ENCODE data around the gene CIROP. TPM values are rescaled to one million over a fixed set of nuclear protein-coding genes. Genes with fewer than 3 reads are reported as not detected.

CIROP gene
- total RNA-seq, 1 experiment from 2014 or later, result not detected

DNA sequence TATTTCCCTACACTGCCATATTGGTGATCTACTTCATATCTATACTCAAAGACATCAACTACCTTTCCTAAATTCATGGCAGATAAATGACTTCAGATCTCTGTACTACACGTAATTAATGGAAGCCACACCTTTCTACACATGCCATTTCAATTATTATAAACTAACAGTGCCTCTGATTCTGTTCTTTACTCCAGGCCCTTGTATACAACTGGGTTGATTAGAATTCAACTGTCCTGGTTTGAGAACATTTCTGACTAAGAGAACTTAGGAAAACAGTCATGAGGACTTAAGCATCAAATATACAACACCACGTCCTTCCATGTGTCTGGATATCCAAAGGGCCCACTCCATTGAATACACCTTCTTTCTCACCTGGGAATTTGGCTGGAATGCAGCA lies 11.7 kb downstream of the CIROP start:
- H3K18ac ChIP-seq (ENCODE audit: insufficient read length, low read depth, low read length), result no peak overlapping the region
- H2AK5ac ChIP-seq (ENCODE audit: insufficient read length, low read length), result no peak overlapping the region
- DNase-seq, result no peak
- H3K36me3 Mint-ChIP-seq (ENCODE audit: insufficient read depth in 1 of 3, low read depth in 3 of 3), result peaks cover 36 to 62% (median 56%) of the 10 kb centered on the region in 3 experiments
- H3K27ac ChIP-seq (ENCODE audit: insufficient read length, low read depth, low read length), result no peak overlapping the region
- no peak overlapping the region for H2BK15ac ChIP-seq (ENCODE audit: low read depth, low read length)
- no peaks in the 10 kb centered on the region for H3K27me3 ChIP-seq (ENCODE audit: insufficient read depth, low read length)
- no peak overlapping the region for H2BK12ac ChIP-seq (ENCODE audit: insufficient read length, low read depth, low read length)
- no peaks in the 10 kb centered on the region for H3K9me3 ChIP-seq (ENCODE audit: control insufficient read depth, low read depth, low read length)
- no peak overlapping the region for H2BK20ac ChIP-seq (ENCODE audit: low read depth, low read length, poor library complexity, severe bottlenecking)
- TF ChIP-seq, protein P1, sequence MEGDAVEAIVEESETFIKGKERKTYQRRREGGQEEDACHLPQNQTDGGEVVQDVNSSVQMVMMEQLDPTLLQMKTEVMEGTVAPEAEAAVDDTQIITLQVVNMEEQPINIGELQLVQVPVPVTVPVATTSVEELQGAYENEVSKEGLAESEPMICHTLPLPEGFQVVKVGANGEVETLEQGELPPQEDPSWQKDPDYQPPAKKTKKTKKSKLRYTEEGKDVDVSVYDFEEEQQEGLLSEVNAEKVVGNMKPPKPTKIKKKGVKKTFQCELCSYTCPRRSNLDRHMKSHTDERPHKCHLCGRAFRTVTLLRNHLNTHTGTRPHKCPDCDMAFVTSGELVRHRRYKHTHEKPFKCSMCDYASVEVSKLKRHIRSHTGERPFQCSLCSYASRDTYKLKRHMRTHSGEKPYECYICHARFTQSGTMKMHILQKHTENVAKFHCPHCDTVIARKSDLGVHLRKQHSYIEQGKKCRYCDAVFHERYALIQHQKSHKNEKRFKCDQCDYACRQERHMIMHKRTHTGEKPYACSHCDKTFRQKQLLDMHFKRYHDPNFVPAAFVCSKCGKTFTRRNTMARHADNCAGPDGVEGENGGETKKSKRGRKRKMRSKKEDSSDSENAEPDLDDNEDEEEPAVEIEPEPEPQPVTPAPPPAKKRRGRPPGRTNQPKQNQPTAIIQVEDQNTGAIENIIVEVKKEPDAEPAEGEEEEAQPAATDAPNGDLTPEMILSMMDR (conservative IDR thresholded peaks at IDR 0.05), result no peak
- H2AFZ ChIP-seq (ENCODE audit: low read length), result no peak overlapping the region
- peaks cover 6% of the 10 kb centered on the region for H3K23me2 ChIP-seq (ENCODE audit: insufficient read length, low read depth, low read length, poor library complexity, severe bottlenecking)
- H4K20me1 ChIP-seq (ENCODE audit: control insufficient read depth, insufficient read depth, insufficient read length), result no peaks in the 10 kb centered on the region
- no peak overlapping the region for H4K91ac ChIP-seq (ENCODE audit: insufficient read length, low read depth, low read length)
- peaks cover 14 to 25% of the 10 kb centered on the region in 2 experiments for H3K4me1 Mint-ChIP-seq
- no peak overlapping the region for H4K5ac ChIP-seq (ENCODE audit: insufficient read length, low read depth, low read length)
- peaks cover 19% of the 10 kb centered on the region for H3K79me2 ChIP-seq (ENCODE audit: insufficient read depth, low read length)
- H3K14ac ChIP-seq (ENCODE audit: insufficient read depth, low read length), result no peak overlapping the region
- no peak overlapping the region for H3T11ph ChIP-seq (ENCODE audit: low read length)
- H3K56ac ChIP-seq (ENCODE audit: insufficient read length, low read depth, low read length), result no peak overlapping the region
- H3K4ac ChIP-seq (ENCODE audit: low read depth, low read length), result no peak overlapping the region
- no peak overlapping the region for H3K9ac ChIP-seq (ENCODE audit: extremely low read depth, insufficient read length, low read length)
- H3K79me1 ChIP-seq (ENCODE audit: insufficient read depth, low read depth, low read length, poor library complexity, severe bottlenecking), result peaks cover 5% of the 10 kb centered on the region
- WGBS (ENCODE audit: extremely low coverage, insufficient read length, low lambda C conversion rate), result no CpG with 5 or more reads among the region's 2 CpGs
- H2BK120ac ChIP-seq (ENCODE audit: low read depth, low read length, poor library complexity, severe bottlenecking), result no peak overlapping the region
- H3K4me3 Mint-ChIP-seq, result peak overlapping the region in 1 of 2 experiments; percentile 34; a peak in 2 of 5 replicates
- H3K27me3 Mint-ChIP-seq (ENCODE audit: low read depth), result no peaks in the 10 kb centered on the region
- H3K23ac ChIP-seq (ENCODE audit: insufficient read length, low read depth, low read length), result no peak overlapping the region
- H3K27ac Mint-ChIP-seq, result no peak overlapping the region
- H2BK5ac ChIP-seq (ENCODE audit: insufficient read length, low read length), result no peak overlapping the region
- no peak overlapping the region for H4K8ac ChIP-seq (replicated peaks; ENCODE audit: insufficient read length, low read depth, low read length)
- H3K9me3 Mint-ChIP-seq, result no peaks in the 10 kb centered on the region
- peak overlapping the region; percentile 93 for H3K4me2 ChIP-seq (ENCODE audit: insufficient read depth, insufficient read length, low read length)
- H3K4me1 ChIP-seq (ENCODE audit: insufficient read depth, low read length), result peaks cover 2% of the 10 kb centered on the region; the same call in 1 of the 2 replicates

Measured in H9 (cell line).